ENCODE measurements around the gene CYP2F1. TPM values are rescaled to one million over a fixed set of nuclear protein-coding genes. Genes with fewer than 3 reads are reported as not detected.
A peak's percentile ranks its signal among the peaks of the same experiment; 100 is the strongest.

Gene CYP2F1
- total RNA-seq, 1 donor from 2014 or later = not detected

- no peak overlapping the region for H3K4me3 Mint-ChIP-seq
- no peaks in the 10 kb centered on the region for H3K9me3 Mint-ChIP-seq
- H3K36me3 Mint-ChIP-seq = peaks cover 4% of the 10 kb centered on the region
- no peak for TF ChIP-seq CTCF (IDR thresholded peaks at IDR 0.05; ENCODE audit: unreplicated experiment)
- no peaks in the 10 kb centered on the region for H3K27me3 Mint-ChIP-seq (ENCODE audit: low read depth)
- H3K4me1 Mint-ChIP-seq = peaks cover 47% of the 10 kb centered on the region
- no peak for DNase-seq (ENCODE audit: low spot score in 2 of 2, unreplicated experiment in 2 of 2)
- H3K27ac Mint-ChIP-seq = peak overlapping the region; percentile 86
These were observed 58.3 kb downstream of the CYP2F1 start for GRCh38 chr19:41172297-41173164.

GRCh38 chr19:41174297-41174928 lies 60.2 kb downstream of the CYP2F1 start:
- DNase-seq (ENCODE audit: low spot score in 2 of 2, unreplicated experiment in 2 of 2) = no peak
- no peak overlapping the region for H3K4me3 Mint-ChIP-seq
- TF ChIP-seq CTCF (IDR thresholded peaks at IDR 0.05; ENCODE audit: unreplicated experiment) = no peak
- peak overlapping the region; percentile 83 for H3K27ac Mint-ChIP-seq
- H3K9me3 Mint-ChIP-seq = no peaks in the 10 kb centered on the region
- peaks cover 46% of the 10 kb centered on the region for H3K4me1 Mint-ChIP-seq
- no peaks in the 10 kb centered on the region for H3K27me3 Mint-ChIP-seq (ENCODE audit: low read depth)
- no peaks in the 10 kb centered on the region for H3K36me3 Mint-ChIP-seq

GRCh38 chr19:41175801-41176777 lies 61.9 kb downstream of the CYP2F1 start:
- Mint-ChIP-seq H3K27ac (peak overlapping the region; percentile 99), H3K4me3 (peak overlapping the region; percentile 64), H3K27me3 (ENCODE audit: low read depth) (no peaks in the 10 kb centered on the region), H3K36me3 (no peaks in the 10 kb centered on the region), H3K4me1 (peaks cover 40% of the 10 kb centered on the region), H3K9me3 (no peaks in the 10 kb centered on the region)
- TF ChIP-seq CTCF (IDR thresholded peaks at IDR 0.05; ENCODE audit: unreplicated experiment) = no peak
- DNase-seq (ENCODE audit: low spot score in 2 of 2, unreplicated experiment in 2 of 2) = peak; percentile 67 to 78

Other genes with a start within 250 kb of the CYP2F1 start
- not detected in 3 replicates for gene CYP2A7, start 232.2 kb upstream of the CYP2F1 start, total RNA-seq
- not detected in 3 replicates for gene CYP2B6, start 123.2 kb upstream of the CYP2F1 start, total RNA-seq
- gene CYP2A13, start 26.0 kb upstream of the CYP2F1 start, total RNA-seq = not detected in 3 replicates
- gene CYP2S1, start 78.8 kb downstream of the CYP2F1 start, total RNA-seq = 12.8 to 15.5 TPM (median 13.2 TPM) in 3 replicates
- 60.0 to 61.0 TPM (median 60.6 TPM) in 3 replicates for gene AXL, start 104.8 kb downstream of the CYP2F1 start, total RNA-seq
- gene HNRNPUL1, start 149.9 kb downstream of the CYP2F1 start, total RNA-seq = 246 to 262 TPM (median 249 TPM) in 3 replicates
- 40.5 to 41.9 TPM (median 40.6 TPM) in 3 replicates for gene CCDC97, start 195.7 kb downstream of the CYP2F1 start, total RNA-seq
- 24.9 to 26.5 TPM (median 25.2 TPM) in 3 replicates for gene TGFB1, start 239.5 kb downstream of the CYP2F1 start, total RNA-seq
- 4.8 to 5.6 TPM (median 5.5 TPM) in 3 replicates for gene B9D2, start 249.7 kb downstream of the CYP2F1 start, total RNA-seq